Esophagus muscularis mucosa (tissue), 4 donors: Measurements from ENCODE around the gene AMY2A.

ENCODE experiments used
- EP300 ChIP-seq: sonication (generic); formaldehyde crosslinking; IDR thresholded peaks from one replicate; pipeline ENCODE4 v1.6.1; 2017; ENCODE audit warnings: antibody characterized with exemption
- POLR2A ChIP-seq: fragments of 450-650 bp; IDR thresholded peaks from one replicate; pipeline ENCODE4 v1.6.1; 2017; ENCODE audit warnings: antibody characterized with exemption, moderate library complexity, mild to moderate bottlenecking, low read depth
- TF ChIP-seq, protein P1 (sequence below), 3 experiments: fragments of 200-600 bp in 2 of 3; fragments of 450-650 bp in 1 of 3; sonication (generic) in 2 of 3; IDR thresholded peaks; one replicate each; pipeline ENCODE4 v1.5.1; 2017 to 2019; ENCODE audit warnings: antibody characterized with exemption in 3 of 3, mild to moderate bottlenecking in 2 of 3, moderate library complexity in 1 of 3

DNA sequence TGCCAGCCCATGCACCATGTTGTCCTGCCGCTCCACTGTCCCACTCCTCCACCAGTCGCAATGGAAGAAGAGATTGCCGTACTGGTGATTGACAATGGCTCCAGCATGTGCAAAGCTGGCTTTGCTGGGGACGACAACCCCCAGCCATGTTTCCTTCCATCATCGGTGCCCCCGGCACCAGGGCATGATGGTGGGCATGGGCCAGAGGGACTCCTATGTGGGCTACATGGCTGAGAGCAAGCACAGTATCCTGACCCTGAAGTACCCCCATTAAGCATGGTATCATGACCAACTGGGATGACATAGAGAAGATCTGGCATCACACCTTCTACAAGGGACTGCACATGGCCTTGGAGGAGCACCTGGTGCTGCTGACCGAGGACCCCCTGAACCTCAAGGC lies 47.7 kb upstream of the AMY2A start:
- TF ChIP-seq, protein P1, sequence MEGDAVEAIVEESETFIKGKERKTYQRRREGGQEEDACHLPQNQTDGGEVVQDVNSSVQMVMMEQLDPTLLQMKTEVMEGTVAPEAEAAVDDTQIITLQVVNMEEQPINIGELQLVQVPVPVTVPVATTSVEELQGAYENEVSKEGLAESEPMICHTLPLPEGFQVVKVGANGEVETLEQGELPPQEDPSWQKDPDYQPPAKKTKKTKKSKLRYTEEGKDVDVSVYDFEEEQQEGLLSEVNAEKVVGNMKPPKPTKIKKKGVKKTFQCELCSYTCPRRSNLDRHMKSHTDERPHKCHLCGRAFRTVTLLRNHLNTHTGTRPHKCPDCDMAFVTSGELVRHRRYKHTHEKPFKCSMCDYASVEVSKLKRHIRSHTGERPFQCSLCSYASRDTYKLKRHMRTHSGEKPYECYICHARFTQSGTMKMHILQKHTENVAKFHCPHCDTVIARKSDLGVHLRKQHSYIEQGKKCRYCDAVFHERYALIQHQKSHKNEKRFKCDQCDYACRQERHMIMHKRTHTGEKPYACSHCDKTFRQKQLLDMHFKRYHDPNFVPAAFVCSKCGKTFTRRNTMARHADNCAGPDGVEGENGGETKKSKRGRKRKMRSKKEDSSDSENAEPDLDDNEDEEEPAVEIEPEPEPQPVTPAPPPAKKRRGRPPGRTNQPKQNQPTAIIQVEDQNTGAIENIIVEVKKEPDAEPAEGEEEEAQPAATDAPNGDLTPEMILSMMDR (IDR thresholded peaks at IDR 0.05), result no peak
- no peak for TF ChIP-seq EP300
- no peak for TF ChIP-seq POLR2A
